ENCODE results near the gene SPTB.

GRCh38 chr14:64796369-64796768, 83.3 kb downstream of the SPTB start:
- TF ChIP-seq CTCF (IDR thresholded peaks at IDR 0.05; ENCODE audit: insufficient read depth, low read length, poor library complexity, severe bottlenecking) (no peak), EZH2phosphoT487 (conservative IDR thresholded peaks at IDR 0.05; ENCODE audit: low read length) (no peak)

All from SU-DHL-6 (cell line).